Gastrocnemius medialis (tissue), 4 donors: ENCODE data around the gene GLIS2. TPM values are rescaled to one million over a fixed set of nuclear protein-coding genes. Genes with fewer than 3 reads are reported as not detected.

ENCODE experiments used
- ATAC-seq, 2 donors: fragments of 150-250 bp; one replicate each; pipeline ENCODE4 v1.9.1; 2016
- DNase-seq, 2 donors: peaks; one replicate each; pipeline ENCODE4 v3.0.0-alpha.2; 2019
- H3K27ac ChIP-seq, 4 donors: fragments of 200-600 bp; sonication (generic); 1 replicate in 1 of 4; 2 replicates in 3 of 4; pipeline ENCODE4 v1.5.1; 2016 to 2018; ENCODE audit warnings: mild to moderate bottlenecking in 2 of 4, moderate library complexity in 1 of 4
- H3K27me3 ChIP-seq, 3 donors: fragments of 200-600 bp; sonication (generic) in 2 of 3; 1 replicate in 1 of 3; 2 replicates in 2 of 3; pipeline versions ENCODE4 v1.5.1 to v1.6.0; 2016 to 2019; ENCODE audit warnings: mild to moderate bottlenecking in 1 of 3, moderate library complexity in 1 of 3
- H3K36me3 ChIP-seq, 2 donors: fragments of 200-600 bp; sonication (generic) in 1 of 2; one replicate each; pipeline ENCODE4 v1.5.1; 2017 to 2018
- H3K4me1 ChIP-seq, 2 donors: fragments of 200-600 bp; sonication (generic) in 1 of 2; one replicate each; pipeline ENCODE4 v1.5.1; 2016 to 2017; ENCODE audit warnings: mild to moderate bottlenecking in 2 of 2
- H3K4me3 ChIP-seq, 4 donors: fragments of 200-600 bp; sonication (generic) in 3 of 4; 1 replicate in 1 of 4; 2 replicates in 3 of 4; pipeline ENCODE4 v1.5.1; 2016 to 2019; ENCODE audit warnings: mild to moderate bottlenecking in 2 of 4
- H3K9me3 ChIP-seq, 3 donors: fragments of 200-600 bp; sonication (generic) in 2 of 3; 1 replicate in 1 of 3; 2 replicates in 2 of 3; pipeline ENCODE4 v1.5.1; 2016 to 2019
- CTCF ChIP-seq, 5 experiments: fragments of 450-650 bp in 3 of 5; fragments of 200-600 bp in 2 of 5; sonication (generic) in 2 of 5; IDR thresholded peaks in 4 of 5; conservative IDR thresholded peaks in 1 of 5; 1 replicate in 4 of 5; 2 replicates in 1 of 5; pipeline ENCODE4 v1.5.1; 2016 to 2019; ENCODE audit warnings: antibody characterized with exemption in 5 of 5, mild to moderate bottlenecking in 3 of 5, moderate library complexity in 3 of 5
- POLR2A ChIP-seq, 2 donors: fragments of 450-650 bp; IDR thresholded peaks; one replicate each; pipeline ENCODE4 v1.6.1; 2017; ENCODE audit warnings: antibody characterized with exemption in 2 of 2, mild to moderate bottlenecking in 2 of 2, moderate library complexity in 2 of 2
- in situ Hi-C, 4 donors: fragments of 200-750 bp; cut with MboI; loops; one replicate each; pipeline versions ENCODE4 v1.15.0 to v1.8.0; 2017; ENCODE audit warnings: low sequenced_read_pairs in 4 of 4
- intact Hi-C: fragments of 100-400 bp; cut with DNase I; formaldehyde crosslinking; loops from one replicate; pipeline ENCODE4 v1.15.1; 2023; ENCODE audit warnings: low total_unique reads
- total RNA-seq, 4 donors: library from RNA; depleted of rRNA; stranded (reverse); fragments of >200 nt; gene quantifications; one replicate each; pipeline versions ENCODE4 v1.1.0 to v1.2.3, GENCODE V29; 2016

Gene GLIS2
- total RNA-seq, 4 donors from 2014 or later = 0.81 to 0.95 (median 0.95) TPM; not detected in 1

- no peak for DNase-seq
- TF ChIP-seq CTCF (IDR thresholded peaks at IDR 0.05 in 4 of 5, conservative IDR thresholded peaks at IDR 0.05 in 1 of 5) = no peak
- TF ChIP-seq POLR2A (IDR thresholded peaks at IDR 0.05) = no peak
- H3K27ac ChIP-seq = peak overlapping the region; percentile 82 to 88 (median 84)
- H3K9me3 ChIP-seq = no peaks in the 10 kb centered on the region
- H3K4me1 ChIP-seq = peaks cover 0 to 7% of the 10 kb centered on the region in 2 donors
- no peak for ATAC-seq
- no peaks in the 10 kb centered on the region for H3K36me3 ChIP-seq
- no peaks in the 10 kb centered on the region for H3K27me3 ChIP-seq
- in situ Hi-C loops = no loop called here
- H3K4me3 ChIP-seq = peak overlapping the region; percentile 58 to 80 (median 65)
- intact Hi-C loops = no loop called here
Observed at GRCh38 chr16:4306470-4307214, 9.2 kb upstream of the GLIS2 start.

- H3K36me3 ChIP-seq = no peaks in the 10 kb centered on the region
- ATAC-seq = peak; percentile 94 to 95
- TF ChIP-seq CTCF (IDR thresholded peaks at IDR 0.05 in 4 of 5, conservative IDR thresholded peaks at IDR 0.05 in 1 of 5) (no peak), POLR2A (IDR thresholded peaks at IDR 0.05) (peak; percentile 49 to 75)
- no peaks in the 10 kb centered on the region for H3K9me3 ChIP-seq
- intact Hi-C loops = no loop called here
- in situ Hi-C loops = no loop called here
- H3K4me1 ChIP-seq = peaks cover 0 to 7% of the 10 kb centered on the region in 2 donors
- H3K27ac ChIP-seq = peak overlapping the region; percentile 82 to 88 (median 84)
- no peaks in the 10 kb centered on the region for H3K27me3 ChIP-seq
- H3K4me3 ChIP-seq = peak overlapping the region; percentile 58 to 80 (median 65)
- peak; percentile 90 to 92 for DNase-seq
Observed at GRCh38 chr16:4307215-4308037, 8.4 kb upstream of the GLIS2 start.

GRCh38 chr16:4309102-4309832, 6.6 kb upstream of the GLIS2 start:
- ATAC-seq = no peak
- intact Hi-C loops (no loop called here), in situ Hi-C loops (no loop called here)
- no peak overlapping the region for H3K27ac ChIP-seq
- no peak for DNase-seq
- no peak for TF ChIP-seq CTCF (IDR thresholded peaks at IDR 0.05 in 4 of 5, conservative IDR thresholded peaks at IDR 0.05 in 1 of 5)
- no peak for TF ChIP-seq POLR2A (IDR thresholded peaks at IDR 0.05)
- H3K27me3 ChIP-seq = peaks cover 2 to 10% (median 9%) of the 10 kb centered on the region in 3 donors
- no peaks in the 10 kb centered on the region for H3K9me3 ChIP-seq
- H3K36me3 ChIP-seq = no peaks in the 10 kb centered on the region
- H3K4me3 ChIP-seq = no peak overlapping the region
- peaks cover 0 to 15% of the 10 kb centered on the region in 2 donors for H3K4me1 ChIP-seq

- Histone ChIP-seq H3K9me3 (no peaks in the 10 kb centered on the region), H3K27me3 (peaks cover 8 to 16% (median 15%) of the 10 kb centered on the region in 3 donors), H3K4me3 (no peak overlapping the region), H3K36me3 (no peaks in the 10 kb centered on the region), H3K27ac (no peak overlapping the region), H3K4me1 (peaks cover 1 to 18% of the 10 kb centered on the region in 2 donors)
- DNase-seq (no peak), ATAC-seq (no peak)
- in situ Hi-C loops = no loop called here
- intact Hi-C loops = no loop called here
- no peak for TF ChIP-seq POLR2A (IDR thresholded peaks at IDR 0.05)
- TF ChIP-seq CTCF (IDR thresholded peaks at IDR 0.05 in 4 of 5, conservative IDR thresholded peaks at IDR 0.05 in 1 of 5) = peak in 2 of 5 experiments; percentile 22 to 37
Observed at GRCh38 chr16:4309833-4310266, 6.0 kb upstream of the GLIS2 start.
